ENCODE results near the gene C2orf76.

DNA sequence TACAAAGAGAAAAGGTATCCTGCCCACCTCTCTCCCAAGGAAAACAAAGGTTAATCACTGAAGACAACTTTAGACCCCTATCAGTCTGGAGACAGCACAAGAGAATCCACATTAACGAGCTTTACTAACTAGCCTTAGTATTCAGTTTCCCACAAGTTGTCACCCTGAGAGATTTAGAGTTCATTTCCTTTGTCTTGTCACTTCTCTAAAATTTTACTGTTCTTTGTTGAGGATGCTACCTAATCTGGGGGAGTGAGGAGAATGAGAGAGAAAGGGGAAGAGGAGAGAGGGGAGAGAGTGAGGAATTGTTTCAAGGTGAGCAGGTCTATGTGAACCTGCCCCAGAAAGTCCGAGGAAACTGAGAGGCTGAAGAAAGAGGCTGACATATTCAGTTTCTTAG, 28.4 kb downstream of the C2orf76 start:
- TF ChIP-seq, protein P1, sequence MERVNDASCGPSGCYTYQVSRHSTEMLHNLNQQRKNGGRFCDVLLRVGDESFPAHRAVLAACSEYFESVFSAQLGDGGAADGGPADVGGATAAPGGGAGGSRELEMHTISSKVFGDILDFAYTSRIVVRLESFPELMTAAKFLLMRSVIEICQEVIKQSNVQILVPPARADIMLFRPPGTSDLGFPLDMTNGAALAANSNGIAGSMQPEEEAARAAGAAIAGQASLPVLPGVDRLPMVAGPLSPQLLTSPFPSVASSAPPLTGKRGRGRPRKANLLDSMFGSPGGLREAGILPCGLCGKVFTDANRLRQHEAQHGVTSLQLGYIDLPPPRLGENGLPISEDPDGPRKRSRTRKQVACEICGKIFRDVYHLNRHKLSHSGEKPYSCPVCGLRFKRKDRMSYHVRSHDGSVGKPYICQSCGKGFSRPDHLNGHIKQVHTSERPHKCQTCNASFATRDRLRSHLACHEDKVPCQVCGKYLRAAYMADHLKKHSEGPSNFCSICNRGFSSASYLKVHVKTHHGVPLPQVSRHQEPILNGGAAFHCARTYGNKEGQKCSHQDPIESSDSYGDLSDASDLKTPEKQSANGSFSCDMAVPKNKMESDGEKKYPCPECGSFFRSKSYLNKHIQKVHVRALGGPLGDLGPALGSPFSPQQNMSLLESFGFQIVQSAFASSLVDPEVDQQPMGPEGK (CRISPR knock-in tag; IDR thresholded peaks at IDR 0.05; ENCODE audit: borderline replicate concordance): no peak
- TF ChIP-seq CSDC2 (CRISPR knock-in tag; IDR thresholded peaks at IDR 0.05): no peak
- no peak for TF ChIP-seq ISL1 (CRISPR knock-in tag; IDR thresholded peaks at IDR 0.05)
- no peak for TF ChIP-seq ARNTL (CRISPR knock-in tag; IDR thresholded peaks at IDR 0.05; ENCODE audit: borderline replicate concordance, low read depth)
